Gastrocnemius medialis (tissue), 4 donors: ENCODE measurements around the gene CAMKK2. TPM values are rescaled to one million over a fixed set of nuclear protein-coding genes. Genes with fewer than 3 reads are reported as not detected.
"Not testable (repeated sequence)": the region's sequence is repeated elsewhere in the genome, so short reads cannot be mapped to it uniquely, and the experiment has no call there.

ENCODE experiments used
- ATAC-seq, 2 donors: fragments of 150-250 bp; one replicate each; pipeline ENCODE4 v1.9.1; 2016
- DNase-seq, 2 donors: peaks; one replicate each; pipeline ENCODE4 v3.0.0-alpha.2; 2019
- H3K27ac ChIP-seq, 4 donors: fragments of 200-600 bp; sonication (generic); 1 replicate in 1 of 4; 2 replicates in 3 of 4; pipeline ENCODE4 v1.5.1; 2016 to 2018; ENCODE audit warnings: mild to moderate bottlenecking in 2 of 4, moderate library complexity in 1 of 4
- H3K27me3 ChIP-seq, 3 donors: fragments of 200-600 bp; sonication (generic) in 2 of 3; 1 replicate in 1 of 3; 2 replicates in 2 of 3; pipeline versions ENCODE4 v1.5.1 to v1.6.0; 2016 to 2019; ENCODE audit warnings: mild to moderate bottlenecking in 1 of 3, moderate library complexity in 1 of 3
- H3K36me3 ChIP-seq, 2 donors: fragments of 200-600 bp; sonication (generic) in 1 of 2; one replicate each; pipeline ENCODE4 v1.5.1; 2017 to 2018
- H3K4me1 ChIP-seq, 2 donors: fragments of 200-600 bp; sonication (generic) in 1 of 2; one replicate each; pipeline ENCODE4 v1.5.1; 2016 to 2017; ENCODE audit warnings: mild to moderate bottlenecking in 2 of 2
- H3K4me3 ChIP-seq, 4 donors: fragments of 200-600 bp; sonication (generic) in 3 of 4; 1 replicate in 1 of 4; 2 replicates in 3 of 4; pipeline ENCODE4 v1.5.1; 2016 to 2019; ENCODE audit warnings: mild to moderate bottlenecking in 2 of 4
- H3K9me3 ChIP-seq, 3 donors: fragments of 200-600 bp; sonication (generic) in 2 of 3; 1 replicate in 1 of 3; 2 replicates in 2 of 3; pipeline ENCODE4 v1.5.1; 2016 to 2019
- POLR2A ChIP-seq, 2 donors: fragments of 450-650 bp; IDR thresholded peaks; one replicate each; pipeline ENCODE4 v1.6.1; 2017; ENCODE audit warnings: antibody characterized with exemption in 2 of 2, mild to moderate bottlenecking in 2 of 2, moderate library complexity in 2 of 2
- in situ Hi-C, 4 donors: fragments of 200-750 bp; cut with MboI; loops; one replicate each; pipeline versions ENCODE4 v1.15.0 to v1.8.0; 2017; ENCODE audit warnings: low sequenced_read_pairs in 4 of 4
- intact Hi-C: fragments of 100-400 bp; cut with DNase I; formaldehyde crosslinking; loops from one replicate; pipeline ENCODE4 v1.15.1; 2023; ENCODE audit warnings: low total_unique reads
- total RNA-seq, 4 donors: library from RNA; depleted of rRNA; stranded (reverse); fragments of >200 nt; gene quantifications; one replicate each; pipeline versions ENCODE4 v1.1.0 to v1.2.3, GENCODE V29; 2016
- TF ChIP-seq, protein P1 (sequence below), 5 experiments: fragments of 450-650 bp in 3 of 5; fragments of 200-600 bp in 2 of 5; sonication (generic) in 2 of 5; IDR thresholded peaks in 4 of 5; conservative IDR thresholded peaks in 1 of 5; 1 replicate in 4 of 5; 2 replicates in 1 of 5; pipeline ENCODE4 v1.5.1; 2016 to 2019; ENCODE audit warnings: antibody characterized with exemption in 5 of 5, mild to moderate bottlenecking in 3 of 5, moderate library complexity in 3 of 5

Gene CAMKK2
- total RNA-seq, 4 donors from 2014 or later = 6.0 to 10.2 (median 7.5) TPM

DNA sequence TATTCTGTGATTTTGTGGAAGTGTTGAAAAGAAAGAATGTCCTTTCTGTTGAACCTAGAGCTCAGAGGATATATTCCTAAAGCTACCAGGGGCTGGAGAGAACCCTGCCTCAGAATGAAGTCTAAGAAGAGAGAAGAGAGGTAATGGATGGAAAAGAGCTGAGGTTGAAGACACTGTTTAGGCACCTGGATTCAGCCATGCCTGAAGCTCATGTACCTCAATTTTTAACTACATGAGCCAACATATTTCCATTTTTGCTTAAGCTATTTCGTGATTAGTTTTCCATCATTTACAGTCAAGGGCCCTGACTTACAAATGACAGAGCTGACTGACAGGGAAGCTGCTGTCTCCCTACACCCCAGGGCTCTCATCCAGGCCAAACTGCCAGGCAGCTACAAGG, 10.7 kb downstream of the CAMKK2 start:
- H3K36me3 ChIP-seq = no peaks in the 10 kb centered on the region
- peaks cover 0 to 9% of the 10 kb centered on the region in 2 donors for H3K4me1 ChIP-seq
- H3K27ac ChIP-seq = no peak overlapping the region
- no peak overlapping the region for H3K4me3 ChIP-seq
- TF ChIP-seq, protein P1, sequence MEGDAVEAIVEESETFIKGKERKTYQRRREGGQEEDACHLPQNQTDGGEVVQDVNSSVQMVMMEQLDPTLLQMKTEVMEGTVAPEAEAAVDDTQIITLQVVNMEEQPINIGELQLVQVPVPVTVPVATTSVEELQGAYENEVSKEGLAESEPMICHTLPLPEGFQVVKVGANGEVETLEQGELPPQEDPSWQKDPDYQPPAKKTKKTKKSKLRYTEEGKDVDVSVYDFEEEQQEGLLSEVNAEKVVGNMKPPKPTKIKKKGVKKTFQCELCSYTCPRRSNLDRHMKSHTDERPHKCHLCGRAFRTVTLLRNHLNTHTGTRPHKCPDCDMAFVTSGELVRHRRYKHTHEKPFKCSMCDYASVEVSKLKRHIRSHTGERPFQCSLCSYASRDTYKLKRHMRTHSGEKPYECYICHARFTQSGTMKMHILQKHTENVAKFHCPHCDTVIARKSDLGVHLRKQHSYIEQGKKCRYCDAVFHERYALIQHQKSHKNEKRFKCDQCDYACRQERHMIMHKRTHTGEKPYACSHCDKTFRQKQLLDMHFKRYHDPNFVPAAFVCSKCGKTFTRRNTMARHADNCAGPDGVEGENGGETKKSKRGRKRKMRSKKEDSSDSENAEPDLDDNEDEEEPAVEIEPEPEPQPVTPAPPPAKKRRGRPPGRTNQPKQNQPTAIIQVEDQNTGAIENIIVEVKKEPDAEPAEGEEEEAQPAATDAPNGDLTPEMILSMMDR (IDR thresholded peaks at IDR 0.05 in 4 of 5, conservative IDR thresholded peaks at IDR 0.05 in 1 of 5) = no peak
- TF ChIP-seq POLR2A (IDR thresholded peaks at IDR 0.05) = no peak
- ATAC-seq = no peak
- H3K9me3 ChIP-seq = no peaks in the 10 kb centered on the region
- in situ Hi-C loops = no loop called here
- intact Hi-C loops = no loop called here
- H3K27me3 ChIP-seq = no peaks in the 10 kb centered on the region
- DNase-seq = no peak

DNA sequence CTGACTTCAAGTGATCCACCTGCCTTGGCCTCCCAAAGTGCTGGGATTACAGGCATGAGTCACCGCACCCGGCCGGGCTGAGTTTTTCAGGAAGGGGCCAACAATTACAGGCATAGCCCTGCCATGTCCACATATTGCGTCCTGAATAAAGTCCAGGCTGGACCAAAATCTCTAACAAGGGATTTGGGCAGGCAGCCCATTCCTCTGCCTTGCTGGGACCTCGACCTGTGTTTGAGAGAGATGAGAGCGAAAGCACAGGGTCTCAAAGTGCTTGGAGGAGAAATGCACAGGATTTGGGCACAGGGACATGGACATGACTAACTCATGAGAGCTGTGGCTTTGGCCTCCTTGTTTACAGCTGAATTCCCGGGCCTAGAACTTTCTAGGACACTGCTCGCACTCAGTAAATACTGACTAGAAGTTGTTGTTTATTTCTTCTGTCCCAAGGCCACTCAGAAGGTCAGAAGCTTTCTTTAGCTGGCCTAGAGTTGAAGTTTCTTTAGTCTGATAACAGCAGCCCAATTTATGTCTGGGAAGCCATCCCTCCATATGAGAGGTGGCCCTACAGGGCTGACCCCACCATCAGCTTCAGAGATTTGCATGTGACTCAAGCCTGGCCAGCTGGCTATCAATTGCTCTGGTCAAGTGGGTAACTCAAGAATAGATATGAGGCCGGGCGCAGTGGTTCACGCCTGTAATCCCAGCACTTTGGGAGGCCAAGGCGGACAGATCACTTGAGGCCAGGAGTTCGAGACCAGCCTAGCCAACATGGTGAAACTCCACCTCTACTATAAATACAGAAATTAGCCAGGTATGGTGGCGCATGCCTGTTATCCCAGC, 11.7 kb downstream of the CAMKK2 start:
- peak overlapping the region in 3 of 4 donors; percentile 10 to 43 (median 30) for H3K27ac ChIP-seq
- intact Hi-C loops (no loop called here), in situ Hi-C loops (no loop called here)
- H3K27me3 ChIP-seq = no peaks in the 10 kb centered on the region
- no peaks in the 10 kb centered on the region for H3K36me3 ChIP-seq
- DNase-seq = no peak
- ATAC-seq = no peak
- H3K9me3 ChIP-seq = no peaks in the 10 kb centered on the region
- H3K4me1 ChIP-seq = peaks cover 0 to 12% of the 10 kb centered on the region in 2 donors
- H3K4me3 ChIP-seq = no peak overlapping the region
- TF ChIP-seq POLR2A (IDR thresholded peaks at IDR 0.05) = no peak
- TF ChIP-seq, protein P1 (IDR thresholded peaks at IDR 0.05 in 4 of 5, conservative IDR thresholded peaks at IDR 0.05 in 1 of 5) = no peak

DNA sequence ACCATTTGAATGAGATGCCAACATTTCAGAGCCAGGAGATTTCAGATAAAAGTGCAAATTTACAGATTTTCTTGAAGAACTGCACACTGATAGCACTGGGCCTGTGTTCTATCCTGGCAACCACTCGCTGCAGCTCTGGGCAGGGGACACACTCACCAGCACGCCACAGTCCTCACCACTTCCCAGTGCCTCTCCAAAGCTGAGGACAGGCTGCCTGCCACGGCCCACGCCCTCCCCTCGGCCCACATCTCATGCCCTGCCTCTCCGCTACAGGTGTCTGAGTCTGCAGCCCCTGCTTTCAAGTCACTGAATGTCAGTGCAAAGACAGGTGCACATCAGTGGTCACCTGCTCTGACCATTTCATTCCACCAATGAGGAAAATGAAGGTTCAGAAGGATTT, 12.7 kb downstream of the CAMKK2 start:
- ATAC-seq (no peak), DNase-seq (no peak)
- Histone ChIP-seq H3K4me1 (peaks cover 0 to 18% of the 10 kb centered on the region in 2 donors), H3K9me3 (no peaks in the 10 kb centered on the region), H3K27me3 (no peaks in the 10 kb centered on the region), H3K27ac (no peak overlapping the region), H3K4me3 (no peak overlapping the region), H3K36me3 (no peaks in the 10 kb centered on the region)
- intact Hi-C loops = no loop called here
- no peak for TF ChIP-seq POLR2A (IDR thresholded peaks at IDR 0.05)
- TF ChIP-seq, protein P1 (IDR thresholded peaks at IDR 0.05 in 4 of 5, conservative IDR thresholded peaks at IDR 0.05 in 1 of 5) = no peak
- in situ Hi-C loops = no loop called here

DNA sequence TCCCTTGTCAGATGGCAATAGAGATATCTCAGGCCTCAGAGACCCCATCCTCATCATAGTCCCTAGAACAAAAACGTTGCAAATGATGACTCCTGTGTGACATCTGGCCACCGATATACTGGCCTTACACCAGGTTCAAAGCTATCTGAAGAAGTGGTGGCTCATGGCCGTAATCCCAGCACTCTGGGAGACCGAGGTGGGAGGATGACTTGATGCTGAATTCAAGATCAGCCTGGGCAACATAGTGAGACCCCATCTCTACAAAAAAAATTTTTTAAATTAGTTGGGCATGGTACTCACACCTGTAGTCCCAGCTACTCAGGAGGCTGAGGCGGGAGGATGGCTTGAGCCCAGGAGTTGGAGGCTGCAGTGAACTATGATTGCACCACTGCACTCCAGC, 13.1 kb downstream of the CAMKK2 start:
- DNase-seq (no peak), ATAC-seq (no peak)
- H3K27ac ChIP-seq = no peak overlapping the region
- H3K4me1 ChIP-seq = peaks cover 0 to 21% of the 10 kb centered on the region in 2 donors
- H3K9me3 ChIP-seq = no peaks in the 10 kb centered on the region
- in situ Hi-C loops (no loop called here), intact Hi-C loops (no loop called here)
- TF ChIP-seq, protein P1 (IDR thresholded peaks at IDR 0.05 in 4 of 5, conservative IDR thresholded peaks at IDR 0.05 in 1 of 5) = no peak
- no peak for TF ChIP-seq POLR2A (IDR thresholded peaks at IDR 0.05)
- no peaks in the 10 kb centered on the region for H3K27me3 ChIP-seq
- no peak overlapping the region for H3K4me3 ChIP-seq
- H3K36me3 ChIP-seq = no peaks in the 10 kb centered on the region

DNA sequence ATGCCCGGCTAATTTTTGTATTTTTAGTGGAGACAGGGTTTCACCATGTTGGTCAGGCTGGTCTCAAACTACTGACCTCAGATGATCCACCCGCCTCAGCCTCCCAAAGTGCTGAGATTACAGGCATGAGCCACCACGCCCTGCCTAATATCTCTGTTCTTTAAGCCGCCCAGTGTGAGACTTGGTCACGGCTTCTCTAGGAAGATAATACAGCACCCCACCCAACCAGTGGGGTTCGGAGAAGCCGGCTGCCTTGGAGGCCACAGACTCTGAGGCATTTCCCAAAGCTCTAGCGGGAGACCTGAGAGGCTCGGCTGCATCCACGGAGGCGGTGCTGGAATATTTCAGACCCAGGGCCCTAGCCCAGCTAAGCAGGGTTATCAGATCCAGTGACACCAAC, 13.6 kb downstream of the CAMKK2 start:
- H3K27ac ChIP-seq, DNase-seq, intact Hi-C loops, ATAC-seq, in situ Hi-C loops, H3K36me3 ChIP-seq, H3K27me3 ChIP-seq, H3K4me3 ChIP-seq, H3K9me3 ChIP-seq: not testable (repeated sequence)
- peaks cover 0 to 21% of the 10 kb centered on the region in 2 donors for H3K4me1 ChIP-seq
